B cell (primary cell): ENCODE data around the gene KSR1. TPM values are rescaled to one million over a fixed set of nuclear protein-coding genes. Genes with fewer than 3 reads are reported as not detected.

Experiments used
- ATAC-seq: fragments of 200-7000 bp; cut with Tn5 transposase; one replicate; pipeline ENCODE4 v1.10.0; 2021; ENCODE audit warnings: low read depth, mild to moderate bottlenecking, moderate number of reproducible peaks, moderate library complexity
- CTCF ChIA-PET: fragments of 350-600 bp; sonication (Branson Sonifier 250); formaldehyde crosslinking; loops from one replicate; lab custom pipeline; 2021; ENCODE audit warnings: antibody characterized with exemption, inconsistent platforms; lab: Charles Lee
- POLR2A ChIA-PET: fragments of 350-600 bp; sonication (Branson Sonifier 250); formaldehyde crosslinking; loops from one replicate; lab custom pipeline; 2021; ENCODE audit warnings: antibody characterized with exemption; lab: Charles Lee
- DNase-seq: peaks from one replicate; pipeline ENCODE4 v3.0.0; 2013
- H2AFZ ChIP-seq: 2 replicates; pipeline ENCODE4 v1.6.1; 2012; ENCODE audit warnings: mild to moderate bottlenecking, low read depth, low read length; ENCODE audit not compliant: insufficient read depth, poor library complexity, severe bottlenecking
- H3K27ac ChIP-seq, 2 donors: 1 replicate in 1 of 2; 2 replicates in 1 of 2; pipeline ENCODE4 v1.5.1; 2012 to 2013; ENCODE audit warnings: low read length in 2 of 2, mild to moderate bottlenecking in 2 of 2, moderate library complexity in 1 of 2
- H3K27me3 ChIP-seq, 4 experiments: fragments of 200-600 bp in 1 of 4; sonication (generic) in 1 of 4; replicated peaks in 1 of 4; 1 replicate in 2 of 4; 2 replicates in 2 of 4; pipeline versions ENCODE4 v1.6.1 to v1.7.0; 2013 to 2016; ENCODE audit warnings: low read length in 3 of 4, mild to moderate bottlenecking in 2 of 4, mixed read lengths in 1 of 4, moderate library complexity in 1 of 4; ENCODE audit not compliant: insufficient read depth in 4 of 4, control insufficient read depth in 3 of 4; ENCODE audit errors: control extremely low read depth in 1 of 4
- H3K36me3 ChIP-seq, 2 experiments: replicated peaks in 1 of 2; 1 replicate in 1 of 2; 2 replicates in 1 of 2; pipeline versions ENCODE4 v1.6.1 to v1.7.1; 2013; ENCODE audit warnings: low read length in 1 of 2; ENCODE audit not compliant: insufficient read depth in 2 of 2, control insufficient read depth in 1 of 2; ENCODE audit errors: control extremely low read depth in 1 of 2, extremely low read depth in 1 of 2
- H3K4me1 ChIP-seq, 2 donors: fragments of 200-600 bp in 1 of 2; sonication (generic) in 1 of 2; 1 replicate in 1 of 2; 2 replicates in 1 of 2; pipeline versions ENCODE4 v1.5.1 to v1.6.1; 2013 to 2017; ENCODE audit warnings: low read length in 2 of 2; ENCODE audit not compliant: control insufficient read depth in 2 of 2, insufficient read depth in 2 of 2
- H3K4me2 ChIP-seq: replicated peaks from 2 replicates; pipeline ENCODE3; 2012; ENCODE audit warnings: mild to moderate bottlenecking, low read depth, low read length; ENCODE audit not compliant: poor library complexity, severe bottlenecking
- H3K4me3 ChIP-seq, 5 experiments: fragments of 200-600 bp in 1 of 5; sonication (generic) in 1 of 5; 1 replicate in 3 of 5; 2 replicates in 2 of 5; pipeline versions ENCODE4 v1.5.1 to v1.7.0; 2011 to 2016; ENCODE audit warnings: low read length in 4 of 5, mild to moderate bottlenecking in 4 of 5, low read depth in 2 of 5, control low read depth in 1 of 5, moderate library complexity in 1 of 5; ENCODE audit not compliant: insufficient read depth in 1 of 5; ENCODE audit errors: control extremely low read depth in 1 of 5, extremely low read depth in 1 of 5
- H3K79me2 ChIP-seq: fragments of 200-600 bp; sonication (generic); one replicate; pipeline ENCODE4 v1.6.0; 2016; ENCODE audit warnings: low read length; ENCODE audit not compliant: control insufficient read depth, insufficient read depth
- H3K9ac ChIP-seq: fragments of 200-600 bp; sonication (generic); 2 replicates; pipeline ENCODE4 v1.6.1; 2017; ENCODE audit warnings: mild to moderate bottlenecking, low read length, moderate library complexity
- H3K9me3 ChIP-seq, 3 donors: one replicate each; pipeline versions ENCODE4 v1.6.1 to v1.7.1; 2013; ENCODE audit warnings: low read length in 2 of 3; ENCODE audit not compliant: control insufficient read depth in 2 of 3, insufficient read depth in 1 of 3; ENCODE audit errors: control extremely low read depth in 1 of 3
- H4K20me1 ChIP-seq: 2 replicates; pipeline ENCODE4 v1.6.0; 2012; ENCODE audit warnings: mild to moderate bottlenecking, low read length; ENCODE audit not compliant: insufficient read depth, control insufficient read depth, poor library complexity, severe bottlenecking
- H3K27ac Mint-ChIP-seq: one replicate; pipeline ENCODE4 v1.8.0; 2021; ENCODE audit warnings: mixed read lengths
- H3K27me3 Mint-ChIP-seq: one replicate; pipeline ENCODE4 v1.8.0; 2021; ENCODE audit warnings: mixed read lengths
- H3K4me1 Mint-ChIP-seq: one replicate; pipeline ENCODE4 v1.8.0; 2021; ENCODE audit warnings: mixed read lengths
- H3K4me3 Mint-ChIP-seq: one replicate; pipeline ENCODE4 v1.8.0; 2021; ENCODE audit warnings: mixed read lengths
- H3K9me3 Mint-ChIP-seq: one replicate; pipeline ENCODE4 v1.8.0; 2022; ENCODE audit warnings: mixed read lengths; ENCODE audit not compliant: insufficient read depth
- EZH2 ChIP-seq: IDR thresholded peaks from 2 replicates; pipeline ENCODE4 v1.6.1; 2012; ENCODE audit warnings: borderline replicate concordance, low read depth, mild to moderate bottlenecking, moderate library complexity, low read length; ENCODE audit not compliant: insufficient read depth, poor library complexity, severe bottlenecking
- WGBS: methylation state at CpG from one replicate; pipeline ENCODE4 v1.1.5; 2013; ENCODE audit warnings: missing lambda C conversion rate; ENCODE audit not compliant: insufficient coverage; 5-methylcytosine and 5-hydroxymethylcytosine counted together
- intact Hi-C: fragments of 100-400 bp; cut with micrococcal nuclease; formaldehyde crosslinking; loops from one replicate; pipeline ENCODE4 v1.10.0; 2022
- polyA plus RNA-seq: library from polyadenylated mRNA; depleted of rRNA; stranded (reverse); fragments of >200 nt; gene quantifications from 2 replicates; pipeline ENCODE4 v1.2.3, GENCODE V29; 2012
- total RNA-seq, 2 donors: library from RNA; stranded (reverse); fragments of 120-200 nt in 1 of 2; gene quantifications; 1 replicate in 1 of 2; 2 replicates in 1 of 2; pipeline versions ENCODE4 v1.2.3 to v1.2.4, GENCODE V29; 2013 to 2022
- TF ChIP-seq, protein P1 (sequence below): fragments of 200-600 bp; IDR thresholded peaks from one replicate; pipeline ENCODE4 v1.8.0; 2022; ENCODE audit warnings: antibody characterized with exemption, mild to moderate bottlenecking

Gene KSR1
- total and polyA plus RNA-seq, 2 donors (not counting 1 experiment from before 2014, with no cell fraction given) = 27.5 to 85.6 TPM

DNA sequence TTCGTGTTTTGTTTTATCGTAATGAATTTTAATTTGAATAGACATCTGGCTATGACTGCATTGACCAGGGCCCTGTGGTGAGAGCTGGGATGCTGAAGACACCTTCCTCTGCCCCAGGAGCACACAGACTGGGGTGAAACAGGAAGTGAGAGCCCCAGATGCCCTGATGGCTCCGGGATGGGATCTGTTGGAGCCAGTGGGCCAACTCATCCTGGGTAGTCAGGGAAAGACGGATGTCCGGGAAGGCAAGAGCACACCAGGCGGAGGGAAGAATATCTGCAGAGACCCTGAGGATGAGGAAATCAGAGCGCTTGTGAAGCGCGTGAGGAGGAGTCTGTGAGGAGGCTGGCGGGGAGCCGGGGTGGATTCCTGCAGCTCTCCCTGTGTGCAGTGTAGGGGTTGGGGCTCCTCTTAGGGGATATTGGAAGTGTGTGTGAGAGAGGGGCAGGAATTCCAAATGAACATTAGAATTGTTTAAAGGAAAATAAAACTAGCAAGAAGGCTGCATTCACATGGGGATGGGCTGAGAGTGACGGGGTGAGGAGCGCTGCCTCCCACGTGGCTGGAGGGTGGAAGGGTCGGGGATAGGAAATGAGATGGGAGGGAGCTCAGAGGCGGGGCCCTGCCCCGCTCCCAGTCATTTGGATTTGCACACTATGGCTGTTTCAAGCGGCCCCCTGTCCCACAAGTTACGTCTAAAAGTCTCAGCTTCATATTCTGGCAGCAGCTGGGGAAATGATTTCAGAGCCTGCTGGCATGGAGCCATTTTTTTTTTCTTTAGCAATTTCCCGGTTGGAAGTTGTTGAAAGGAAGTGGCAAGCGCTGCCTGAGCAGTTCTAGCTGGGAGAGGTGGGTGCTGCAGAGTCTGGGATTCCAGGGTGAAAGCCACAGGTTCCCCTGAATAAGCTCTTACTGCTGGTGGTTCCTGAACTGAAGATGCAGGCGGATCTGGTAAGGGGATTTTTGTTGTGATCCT, 103.5 kb downstream of the KSR1 start:
- Histone ChIP-seq H3K79me2 (no peaks in the 10 kb centered on the region), H3K4me3 (no peak overlapping the region), H3K27me3 (no peaks in the 10 kb centered on the region), H4K20me1 (no peaks in the 10 kb centered on the region), H3K9me3 (peaks cover 0 to 6% (median 0%) of the 10 kb centered on the region in 3 donors), H2AFZ (no peak overlapping the region), H3K4me2 (no peak overlapping the region), H3K9ac (no peak overlapping the region), H3K36me3 (peaks cover 0 to 3% of the 10 kb centered on the region in 2 experiments), H3K27ac (no peak overlapping the region), H3K4me1 (peaks cover 7 to 9% of the 10 kb centered on the region in 2 donors)
- Mint-ChIP-seq H3K4me1 (peaks cover 15% of the 10 kb centered on the region), H3K9me3 (no peaks in the 10 kb centered on the region), H3K4me3 (no peak overlapping the region), H3K27ac (no peak overlapping the region), H3K27me3 (no peaks in the 10 kb centered on the region)
- TF ChIP-seq, protein P1, sequence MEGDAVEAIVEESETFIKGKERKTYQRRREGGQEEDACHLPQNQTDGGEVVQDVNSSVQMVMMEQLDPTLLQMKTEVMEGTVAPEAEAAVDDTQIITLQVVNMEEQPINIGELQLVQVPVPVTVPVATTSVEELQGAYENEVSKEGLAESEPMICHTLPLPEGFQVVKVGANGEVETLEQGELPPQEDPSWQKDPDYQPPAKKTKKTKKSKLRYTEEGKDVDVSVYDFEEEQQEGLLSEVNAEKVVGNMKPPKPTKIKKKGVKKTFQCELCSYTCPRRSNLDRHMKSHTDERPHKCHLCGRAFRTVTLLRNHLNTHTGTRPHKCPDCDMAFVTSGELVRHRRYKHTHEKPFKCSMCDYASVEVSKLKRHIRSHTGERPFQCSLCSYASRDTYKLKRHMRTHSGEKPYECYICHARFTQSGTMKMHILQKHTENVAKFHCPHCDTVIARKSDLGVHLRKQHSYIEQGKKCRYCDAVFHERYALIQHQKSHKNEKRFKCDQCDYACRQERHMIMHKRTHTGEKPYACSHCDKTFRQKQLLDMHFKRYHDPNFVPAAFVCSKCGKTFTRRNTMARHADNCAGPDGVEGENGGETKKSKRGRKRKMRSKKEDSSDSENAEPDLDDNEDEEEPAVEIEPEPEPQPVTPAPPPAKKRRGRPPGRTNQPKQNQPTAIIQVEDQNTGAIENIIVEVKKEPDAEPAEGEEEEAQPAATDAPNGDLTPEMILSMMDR = no peak
- no peak for TF ChIP-seq EZH2
- no peak for DNase-seq
- POLR2A ChIA-PET = no interaction called here
- ATAC-seq = no peak
- 80% methylated on average over 21 of the region's 22 CpGs for WGBS
- CTCF ChIA-PET = interaction anchor here (1.3 kb wide), 1 partner anchor 104 kb away, joined by 4 read pairs; the partner anchor contains the start of gene KSR1
- intact Hi-C loops = no loop called here

DNA sequence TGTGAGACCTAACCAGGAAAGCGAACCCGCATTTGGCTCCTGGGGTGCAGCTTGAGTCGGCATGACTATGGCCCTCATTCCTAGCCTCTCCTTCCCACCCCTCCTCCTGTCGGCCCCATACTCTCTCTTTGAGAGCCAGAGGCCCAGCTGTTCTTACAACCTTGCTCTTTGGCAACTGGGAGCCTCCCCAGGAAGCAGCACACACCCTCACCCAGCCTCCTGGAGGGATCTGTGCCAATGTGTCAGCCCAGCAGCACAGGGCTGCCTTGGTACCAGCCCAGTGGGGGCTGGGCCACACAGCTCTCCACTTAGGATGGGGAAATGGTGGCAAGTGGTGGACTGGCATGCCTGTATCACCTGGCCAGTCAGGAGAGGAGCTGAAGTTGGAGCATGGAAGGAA, 104.4 kb downstream of the KSR1 start:
- Histone ChIP-seq H3K9me3 (peaks cover 0 to 6% (median 0%) of the 10 kb centered on the region in 3 donors), H3K9ac (no peak overlapping the region), H3K4me2 (no peak overlapping the region), H3K36me3 (peaks cover 0 to 3% of the 10 kb centered on the region in 2 experiments), H3K4me1 (peaks cover 0 to 1% of the 10 kb centered on the region in 2 donors), H2AFZ (no peak overlapping the region), H3K27me3 (no peaks in the 10 kb centered on the region), H4K20me1 (no peaks in the 10 kb centered on the region), H3K27ac (no peak overlapping the region), H3K79me2 (no peaks in the 10 kb centered on the region), H3K4me3 (no peak overlapping the region)
- ChIA-PET CTCF (interaction anchor here (1.3 kb wide), 1 partner anchor 105 kb away, joined by 4 read pairs; the partner anchor contains the start of gene KSR1), POLR2A (no interaction called here)
- Mint-ChIP-seq H3K4me3 (no peak overlapping the region), H3K4me1 (peaks cover 7% of the 10 kb centered on the region), H3K27me3 (no peaks in the 10 kb centered on the region), H3K9me3 (no peaks in the 10 kb centered on the region), H3K27ac (no peak overlapping the region)
- intact Hi-C loops = no loop called here
- TF ChIP-seq EZH2 = no peak
- DNase-seq (no peak), ATAC-seq (no peak)
- 100% methylated on average over 4 of the region's 4 CpGs for WGBS
